ENCODE measurements around the gene MAPK8IP2. TPM values are rescaled to one million over a fixed set of nuclear protein-coding genes. Genes with fewer than 3 reads are reported as not detected.
A peak's percentile ranks its signal among the peaks of the same experiment; 100 is the strongest.

The MAPK8IP2 gene
- total and polyA plus RNA-seq, 2 experiments from 2014 or later, result 0.42 to 1.7 TPM

GRCh38 chr22:50595189-50595588 lies 5.4 kb upstream of the MAPK8IP2 start:
- Histone ChIP-seq H3K27me3 (peaks cover 10% of the 10 kb centered on the region), H3K27ac (no peak overlapping the region), H3K4me3 (no peak overlapping the region), H3K9me3 (ENCODE audit: low read depth) (no peaks in the 10 kb centered on the region), H3K4me1 (ENCODE audit: low read depth) (no peaks in the 10 kb centered on the region), H3K36me3 (no peaks in the 10 kb centered on the region)
- no peak for TF ChIP-seq CTCF (IDR thresholded peaks at IDR 0.05; ENCODE audit: low read depth, low read length)
- no peak for DNase-seq (ENCODE audit: low read depth in 1 of 2, low spot score in 1 of 2)

- Histone ChIP-seq H3K27me3 (peaks cover 28% of the 10 kb centered on the region), H3K36me3 (no peaks in the 10 kb centered on the region), H3K27ac (no peak overlapping the region), H3K4me3 (no peak overlapping the region), H3K9me3 (ENCODE audit: low read depth) (no peaks in the 10 kb centered on the region), H3K4me1 (ENCODE audit: low read depth) (no peaks in the 10 kb centered on the region)
- no peak for TF ChIP-seq CTCF (IDR thresholded peaks at IDR 0.05; ENCODE audit: low read depth, low read length)
- no peak for DNase-seq (ENCODE audit: low read depth in 1 of 2, low spot score in 1 of 2)
Measured at GRCh38 chr22:50597097-50597496, 3.5 kb upstream of the MAPK8IP2 start.

GRCh38 chr22:50599816-50600455 lies 657 bp upstream of the MAPK8IP2 start:
- TF ChIP-seq CTCF (IDR thresholded peaks at IDR 0.05; ENCODE audit: low read depth, low read length), result no peak
- H3K27me3 ChIP-seq, result peaks cover 55% of the 10 kb centered on the region
- peak; percentile 46 to 82 for DNase-seq (ENCODE audit: low read depth in 1 of 2, low spot score in 1 of 2)
- H3K36me3 ChIP-seq, result no peaks in the 10 kb centered on the region
- no peak overlapping the region for H3K27ac ChIP-seq
- H3K4me3 ChIP-seq, result peak overlapping the region; percentile 34
- no peaks in the 10 kb centered on the region for H3K9me3 ChIP-seq (ENCODE audit: low read depth)
- H3K4me1 ChIP-seq (ENCODE audit: low read depth), result no peaks in the 10 kb centered on the region

GRCh38 chr22:50600967-50601668 lies 525 bp downstream of the MAPK8IP2 start:
- H3K9me3 ChIP-seq (ENCODE audit: low read depth), result no peaks in the 10 kb centered on the region
- TF ChIP-seq CTCF (IDR thresholded peaks at IDR 0.05; ENCODE audit: low read depth, low read length), result no peak
- no peaks in the 10 kb centered on the region for H3K36me3 ChIP-seq
- peak overlapping the region; percentile 34 for H3K4me3 ChIP-seq
- no peaks in the 10 kb centered on the region for H3K4me1 ChIP-seq (ENCODE audit: low read depth)
- H3K27me3 ChIP-seq, result peaks cover 66% of the 10 kb centered on the region
- peak in 1 of 2 donors; percentile 12 for DNase-seq (ENCODE audit: low read depth in 1 of 2, low spot score in 1 of 2)
- no peak overlapping the region for H3K27ac ChIP-seq

GRCh38 chr22:50601669-50602337 lies 1.2 kb downstream of the MAPK8IP2 start:
- Histone ChIP-seq H3K27me3 (peaks cover 72% of the 10 kb centered on the region), H3K4me1 (ENCODE audit: low read depth) (no peaks in the 10 kb centered on the region), H3K4me3 (no peak overlapping the region), H3K9me3 (ENCODE audit: low read depth) (no peaks in the 10 kb centered on the region), H3K27ac (no peak overlapping the region), H3K36me3 (no peaks in the 10 kb centered on the region)
- DNase-seq (ENCODE audit: low read depth in 1 of 2, low spot score in 1 of 2), result no peak
- TF ChIP-seq CTCF (IDR thresholded peaks at IDR 0.05; ENCODE audit: low read depth, low read length), result no peak

Data from cardiac muscle cell (in vitro differentiated cells and primary cell).